K562 (cell line): ENCODE measurements around the gene NOC4L. TPM values are rescaled to one million over a fixed set of nuclear protein-coding genes. Genes with fewer than 3 reads are reported as not detected.
A peak's percentile ranks its signal among the peaks of the same experiment; 100 is the strongest.

Source experiments
- ATAC-seq: fragments of 200-7000 bp; cut with Tn5 transposase; 3 replicates; pipeline ENCODE4 v1.9.1; 2020; ENCODE audit warnings: moderate library complexity
- BruUV-seq: library from RNA; stranded (reverse); fragments of 400-500 nt; replicated peaks from 2 replicates; lab custom pipeline; 2021; lab: Mats Ljungman, UMichigan
- CTCF ChIA-PET: fragments of 300-600 bp; formaldehyde crosslinking; extraction: SDS; loops from one replicate; lab custom pipeline; 2021; ENCODE audit warnings: low intra/inter-chr PET ratio; lab: Yijun Ruan, JAX
- POLR2A ChIA-PET: fragments of 300-600, 350-650 bp; sonication (Branson Sonifier 250); formaldehyde crosslinking; extraction: SDS; loops from one replicate; lab custom pipeline; 2021; ENCODE audit warnings: antibody characterized with exemption, inconsistent platforms; lab: Yijun Ruan, JAX
- DNase-seq, 4 experiments: peaks; one replicate each; pipeline versions ENCODE4 v3.0.0 to v3.0.0-alpha.2; 2011 to 2018; ENCODE audit warnings: low spot score in 3 of 4, mixed read lengths in 3 of 4; ENCODE audit errors: extremely low read depth in 1 of 4
- FAIRE-seq: peaks from 2 replicates; lab custom pipeline; 2011; peaks lifted over from hg19 to GRCh38; lab: Jason Lieb, UNC
- H2AFZ ChIP-seq: 2 replicates; pipeline ENCODE4 v1.6.0; 2011; ENCODE audit warnings: low read depth, low read length, control low read depth, inconsistent platforms
- H3K27ac ChIP-seq: fragments of 200-600 bp; 3 replicates; pipeline ENCODE4 v1.8.0; 2011; ENCODE audit warnings: low read depth, mild to moderate bottlenecking, control low read depth, inconsistent platforms, low read length, moderate library complexity, mixed read lengths; ENCODE audit errors: extremely low read depth
- H3K27me3 ChIP-seq, 2 experiments: fragments of 300-600 bp in 1 of 2; 2 replicates in 1 of 2; 3 replicates in 1 of 2; pipeline versions ENCODE4 v1.6.0 to v1.8.0; 2011; ENCODE audit warnings: inconsistent platforms in 2 of 2, low read length in 2 of 2, mild to moderate bottlenecking in 1 of 2, mixed read lengths in 1 of 2, moderate library complexity in 1 of 2; ENCODE audit not compliant: control insufficient read depth in 2 of 2, insufficient read depth in 2 of 2
- H3K36me3 ChIP-seq: fragments of 300-600 bp; 3 replicates; pipeline ENCODE4 v1.8.0; 2011; ENCODE audit warnings: mild to moderate bottlenecking, low read length, inconsistent platforms; ENCODE audit not compliant: control insufficient read depth, insufficient read depth
- H3K4me1 ChIP-seq, 2 experiments: fragments of 200-600 bp in 1 of 2; replicated peaks in 1 of 2; 2 replicates in 1 of 2; 3 replicates in 1 of 2; pipeline versions ENCODE4 v1.5.1 to v1.8.0; 2011; ENCODE audit warnings: inconsistent platforms in 2 of 2, low read length in 2 of 2, mild to moderate bottlenecking in 1 of 2, mixed read lengths in 1 of 2, moderate library complexity in 1 of 2; ENCODE audit not compliant: control insufficient read depth in 2 of 2, insufficient read depth in 2 of 2
- H3K4me2 ChIP-seq: 2 replicates; pipeline ENCODE4 v1.6.1; 2011; ENCODE audit warnings: low read length, control low read depth, inconsistent platforms, mixed read lengths; ENCODE audit not compliant: insufficient read depth
- H3K4me3 ChIP-seq: fragments of 200-600 bp; sonication (generic), shearing (Covaris generic); 2 replicates; pipeline ENCODE4 v1.5.1; 2016; ENCODE audit warnings: control low read depth, inconsistent platforms
- H3K79me2 ChIP-seq: fragments of 200-600 bp; 3 replicates; pipeline ENCODE4 v1.8.0; 2011; ENCODE audit warnings: low read length, inconsistent platforms; ENCODE audit not compliant: control insufficient read depth, insufficient read depth
- H3K9ac ChIP-seq, 2 experiments: 2 replicates each; pipeline versions ENCODE4 v1.6.0 to v1.6.1; 2011; ENCODE audit warnings: low read depth in 2 of 2, low read length in 2 of 2, control low read depth in 1 of 2, inconsistent platforms in 1 of 2, mild to moderate bottlenecking in 1 of 2, mixed read lengths in 1 of 2; ENCODE audit not compliant: insufficient read depth in 1 of 2
- H3K9me1 ChIP-seq: one replicate; pipeline ENCODE4 v1.6.0; 2011; ENCODE audit warnings: inconsistent platforms, mild to moderate bottlenecking, low read length, moderate library complexity; ENCODE audit not compliant: control insufficient read depth, insufficient read depth
- H3K9me3 ChIP-seq: replicated peaks from 2 replicates; pipeline ENCODE4 v1.5.1; 2011; ENCODE audit warnings: low read depth, low read length, inconsistent platforms; ENCODE audit not compliant: control insufficient read depth, insufficient read depth
- H4K20me1 ChIP-seq: replicated peaks from 2 replicates; pipeline ENCODE4 v1.6.1; 2011; ENCODE audit warnings: low read length, inconsistent platforms, mixed read lengths; ENCODE audit not compliant: control insufficient read depth, insufficient read depth
- ARID1B ChIP-seq: fragments of 450-650 bp; IDR thresholded peaks from 2 replicates; pipeline ENCODE4 v1.6.1; 2016; ENCODE audit warnings: antibody characterized with exemption, mild to moderate bottlenecking, inconsistent platforms
- ARID2 ChIP-seq: fragments of 450-650 bp; IDR thresholded peaks from 2 replicates; pipeline ENCODE4 v1.6.1; 2017; ENCODE audit warnings: antibody characterized with exemption, mild to moderate bottlenecking
- CBFA2T3 ChIP-seq: fragments of 450-650 bp; IDR thresholded peaks from 2 replicates; pipeline ENCODE4 v1.6.1; 2017
- CBX3 ChIP-seq, 2 experiments: IDR thresholded peaks; 1 replicate in 1 of 2; 2 replicates in 1 of 2; pipeline ENCODE4 v1.6.1; 2012; ENCODE audit warnings: inconsistent platforms in 2 of 2, low read length in 2 of 2, borderline replicate concordance in 1 of 2, control low read depth in 1 of 2
- ELF1 ChIP-seq: fragments of 200-800 bp; sonication (Bioruptor generic); IDR thresholded peaks from 2 replicates; pipeline ENCODE4 v1.6.1; 2016; ENCODE audit warnings: missing genetic modification characterization, missing compliant biosample characterization
- HOXB6 ChIP-seq: fragments of 250-450 bp; sonication (Bioruptor Pico); IDR thresholded peaks from 2 replicates; pipeline ENCODE4 v1.5.1; 2022; ENCODE audit warnings: mild to moderate bottlenecking, borderline replicate concordance
- SRF ChIP-seq, 2 experiments: fragments of 250-450, 450-650 bp in 1 of 2; sonication (Bioruptor Pico) in 1 of 2; sonication (generic) in 1 of 2; formaldehyde crosslinking; IDR thresholded peaks; 2 replicates each; pipeline versions ENCODE4 v1.5.0 to v1.5.1; 2020 to 2022; ENCODE audit warnings: mild to moderate bottlenecking in 1 of 2, missing genetic modification reagents in 1 of 2
- TAL1 ChIP-seq: fragments of 450-650 bp; IDR thresholded peaks from 2 replicates; pipeline ENCODE4 v1.6.1; 2016; ENCODE audit warnings: mild to moderate bottlenecking
- TCF3 ChIP-seq: sonication (generic); formaldehyde crosslinking; IDR thresholded peaks from 2 replicates; pipeline ENCODE4 v1.4.0; 2020; ENCODE audit warnings: mild to moderate bottlenecking, missing genetic modification reagents
- ZBED1 ChIP-seq: IDR thresholded peaks from 2 replicates; pipeline ENCODE4 v1.6.1; 2014
- ZNF57 ChIP-seq: fragments of 450-650 bp; formaldehyde crosslinking; IDR thresholded peaks from 2 replicates; pipeline ENCODE4 v1.4.0; 2020; ENCODE audit warnings: mild to moderate bottlenecking, moderate library complexity
- whole genome bisulfite sequencing: fragments of 100-300 bp; shearing (Covaris generic); methylation state at CpG from one replicate; pipeline ENCODE4 v1.1.6; 2016; ENCODE audit warnings: low coverage, mixed read lengths; ENCODE audit not compliant: insufficient coverage; ENCODE audit errors: missing lambda C conversion rate; 5-methylcytosine and 5-hydroxymethylcytosine counted together
- in situ Hi-C: fragments of 300-500 bp; cut with MboI; formaldehyde crosslinking; loops from 4 replicates; pipeline ENCODE4 v1.15.0; 2018; ENCODE audit warnings: inconsistent platforms, mixed read lengths
- intact Hi-C: fragments of 100-400 bp; cut with micrococcal nuclease; formaldehyde crosslinking; loops from 2 replicates; pipeline ENCODE4 v1.14.2; 2022
- polyA plus RNA-seq, 8 experiments: library from polyadenylated mRNA; depleted of rRNA in 4 of 8; stranded (reverse) in 5 of 8; unstranded in 3 of 8; fragments of >200 nt; fragmentation: Nextera tagmentation in 2 of 8; fragmentation: Illumina TruSeq in 1 of 8; extraction: Ambion mirVana in 2 of 8; extraction: Trizol in 1 of 8; gene quantifications; 2 replicates each; pipeline versions ENCODE4 v1.2.1 to v1.2.3, GENCODE V29; 2011 to 2014; ENCODE audit warnings: inconsistent platforms in 1 of 8, missing spikeins in 1 of 8
- total RNA-seq, 7 experiments: library from RNA; depleted of rRNA in 6 of 7; stranded (reverse); fragments of >200 nt in 6 of 7; fragmentation: Illumina TruSeq in 2 of 7; extraction: Trizol in 2 of 7; gene quantifications; 2 replicates each; pipeline versions ENCODE4 v1.2.1 to v1.2.3, GENCODE V29; 2011 to 2021; ENCODE audit warnings: low replicate concordance in 1 of 7
- TF ChIP-seq, protein P1 (sequence below): fragments of 450-650 bp; IDR thresholded peaks from 2 replicates; pipeline ENCODE4 v1.6.1; 2018; ENCODE audit warnings: mild to moderate bottlenecking, low read depth; ENCODE audit not compliant: partially characterized antibody

NOC4L gene
- total and polyA plus RNA-seq, 9 of the 15 experiments (the other 6 are each of a cell fraction or from before 2014, with no cell fraction given): 1.3 to 77.0 (median 20.0) TPM

DNA sequence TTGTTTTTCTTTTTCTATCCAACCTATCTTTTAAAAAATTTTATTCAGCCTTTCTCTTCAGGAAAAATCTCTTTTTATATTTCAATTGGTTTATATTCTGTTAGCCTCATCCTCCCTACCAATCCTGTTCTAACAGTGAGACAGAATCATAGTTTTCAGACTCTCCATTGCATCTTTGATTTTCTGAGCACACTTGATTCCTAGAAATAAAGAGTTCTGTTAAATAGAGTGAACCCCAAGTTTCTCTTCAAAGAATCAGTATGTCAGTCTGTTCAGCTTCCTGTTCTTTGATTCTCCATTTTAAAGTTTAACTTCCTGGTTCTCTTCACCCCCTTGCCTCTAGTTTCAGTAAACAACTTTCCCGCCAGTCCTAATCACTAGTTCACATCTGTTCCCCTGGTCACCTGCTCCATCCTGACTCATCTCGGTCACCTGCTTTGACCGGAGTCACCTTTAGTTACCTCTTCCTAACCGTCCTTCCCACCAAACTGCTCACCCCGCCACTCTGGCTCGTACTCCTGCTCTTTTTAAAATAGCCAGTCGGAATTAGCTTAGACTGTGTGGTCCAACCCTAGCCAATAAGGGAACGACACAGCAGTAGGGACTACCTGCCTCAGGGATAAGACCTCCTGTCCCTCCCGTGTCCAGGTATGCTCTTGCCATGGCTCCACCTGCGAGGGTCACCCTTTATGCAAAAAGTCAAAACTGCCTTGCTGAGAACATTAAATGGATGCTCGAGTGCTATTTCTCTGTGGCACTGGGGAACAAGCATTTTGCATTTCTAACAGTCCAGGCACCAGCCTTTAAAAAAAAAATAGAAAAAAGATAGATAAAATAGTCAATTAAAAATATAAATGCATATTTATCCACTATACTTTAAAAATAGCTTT, 48.5 kb upstream of the NOC4L start:
- Histone ChIP-seq H3K9ac (no peak overlapping the region), H3K4me2 (no peak overlapping the region), H4K20me1 (no peaks in the 10 kb centered on the region), H3K9me1 (no peaks in the 10 kb centered on the region), H3K36me3 (peaks cover 72% of the 10 kb centered on the region), H3K79me2 (peaks cover 55% of the 10 kb centered on the region), H3K27me3 (no peaks in the 10 kb centered on the region), H2AFZ (no peak overlapping the region), H3K4me3 (no peak overlapping the region), H3K9me3 (peaks cover 7% of the 10 kb centered on the region), H3K4me1 (peaks cover 0 to 8% of the 10 kb centered on the region in 2 experiments; a peak in 1 of 5 replicates), H3K27ac (no peak overlapping the region)
- TF ChIP-seq CBX3 (IDR thresholded peaks at IDR 0.05; ENCODE audit: borderline replicate concordance in 1 of 2, low read length in 2 of 2) (peak in 1 of 2 experiments; percentile 72; a peak in 1 of 3 replicates), CBFA2T3 (0 out of 2 replicates have a peak, but pooled peaks have one; percentile 24), ELF1 (tag) (no peak), ZBED1 (no peak), TAL1 (0 out of 2 replicates have a peak, but pooled peaks have one; percentile 14), ZNF57 (CRISPR knock-in tag) (no peak), SRF (CRISPR knock-in tag; IDR thresholded peaks at IDR 0.05) (no peak), ARID2 (no peak), ARID1B (peak; percentile 34; the same call in 1 of the 2 replicates), TCF3 (CRISPR knock-in tag) (0 out of 2 replicates have a peak, but pooled peaks have one; percentile 16), HOXB6 (CRISPR knock-in tag) (no peak)
- TF ChIP-seq, protein P1, sequence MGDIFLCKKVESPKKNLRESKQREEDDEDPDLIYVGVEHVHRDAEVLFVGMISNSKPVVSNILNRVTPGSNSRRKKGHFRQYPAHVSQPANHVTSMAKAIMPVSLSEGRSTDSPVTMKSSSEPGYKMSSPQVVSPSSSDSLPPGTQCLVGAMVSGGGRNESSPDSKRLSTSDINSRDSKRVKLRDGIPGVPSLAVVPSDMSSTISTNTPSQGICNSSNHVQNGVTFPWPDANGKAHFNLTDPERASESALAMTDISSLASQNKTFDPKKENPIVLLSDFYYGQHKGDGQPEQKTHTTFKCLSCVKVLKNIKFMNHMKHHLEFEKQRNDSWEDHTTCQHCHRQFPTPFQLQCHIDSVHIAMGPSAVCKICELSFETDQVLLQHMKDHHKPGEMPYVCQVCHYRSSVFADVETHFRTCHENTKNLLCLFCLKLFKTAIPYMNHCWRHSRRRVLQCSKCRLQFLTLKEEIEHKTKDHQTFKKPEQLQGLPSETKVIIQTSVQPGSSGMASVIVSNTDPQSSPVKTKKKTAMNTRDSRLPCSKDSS: peak; percentile 39
- 91% methylated on average over 11 of the region's 11 CpGs for WGBS
- ATAC-seq (no peak), FAIRE-seq (no peak), DNase-seq (no peak)
- POLR2A ChIA-PET: no interaction called here
- in situ Hi-C loops: no loop called here
- intact Hi-C loops: no loop called here
- BruUV-seq: no TSS peak
- CTCF ChIA-PET: no interaction called here
